Measurements from ENCODE around the gene DIS3L2.
"Not testable (repeated sequence)": the region's sequence is repeated elsewhere in the genome, so short reads cannot be mapped to it uniquely, and the experiment has no call there.

DIS3L2 gene

DNA sequence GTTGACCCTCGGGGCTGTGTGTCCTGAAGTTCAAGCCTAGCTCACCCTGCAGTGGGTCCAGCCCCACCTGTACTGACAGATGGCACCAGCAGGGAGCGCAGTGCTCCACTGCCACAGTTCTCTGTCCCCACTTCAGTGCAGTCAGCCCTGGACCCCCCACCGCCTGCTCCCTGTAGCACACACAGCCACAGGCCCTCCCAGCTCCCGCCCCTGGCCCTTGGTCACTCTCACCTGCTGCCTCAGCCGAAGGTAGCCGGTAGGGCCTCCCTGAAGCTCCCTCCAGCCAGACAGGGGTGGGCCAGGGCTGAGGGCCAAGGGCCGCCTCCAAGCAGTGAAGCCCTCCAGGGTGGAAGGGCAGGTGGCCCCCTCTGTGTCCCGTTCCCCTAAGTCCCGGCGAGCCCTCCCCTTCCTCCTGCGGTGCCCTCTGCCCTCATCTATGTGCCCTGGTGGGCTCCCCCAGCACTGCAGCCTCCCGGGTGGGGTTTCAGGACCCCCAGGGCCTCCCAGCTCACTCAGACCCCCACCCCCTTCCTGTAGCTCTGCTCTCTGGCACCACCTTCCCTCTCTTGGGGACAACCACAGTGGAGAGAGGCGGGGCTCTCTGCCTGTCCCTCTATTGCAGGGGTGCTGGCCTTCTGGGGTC lies 406.2 kb downstream of the DIS3L2 start:
- in situ Hi-C loops (cut with HindIII; ENCODE audit: low pct_ligation_motif_present, low pct_unique_long_range_greater_than_20kb, low sequenced_read_pairs), result no loop called here
- peak; percentile 34 for DNase-seq

- DNase-seq, result peak; percentile 47
- in situ Hi-C loops (cut with HindIII; ENCODE audit: low pct_ligation_motif_present, low pct_unique_long_range_greater_than_20kb, low sequenced_read_pairs), result no loop called here
Observed at GRCh38 chr2:232368311-232368731, 406.8 kb downstream of the DIS3L2 start.

DNA sequence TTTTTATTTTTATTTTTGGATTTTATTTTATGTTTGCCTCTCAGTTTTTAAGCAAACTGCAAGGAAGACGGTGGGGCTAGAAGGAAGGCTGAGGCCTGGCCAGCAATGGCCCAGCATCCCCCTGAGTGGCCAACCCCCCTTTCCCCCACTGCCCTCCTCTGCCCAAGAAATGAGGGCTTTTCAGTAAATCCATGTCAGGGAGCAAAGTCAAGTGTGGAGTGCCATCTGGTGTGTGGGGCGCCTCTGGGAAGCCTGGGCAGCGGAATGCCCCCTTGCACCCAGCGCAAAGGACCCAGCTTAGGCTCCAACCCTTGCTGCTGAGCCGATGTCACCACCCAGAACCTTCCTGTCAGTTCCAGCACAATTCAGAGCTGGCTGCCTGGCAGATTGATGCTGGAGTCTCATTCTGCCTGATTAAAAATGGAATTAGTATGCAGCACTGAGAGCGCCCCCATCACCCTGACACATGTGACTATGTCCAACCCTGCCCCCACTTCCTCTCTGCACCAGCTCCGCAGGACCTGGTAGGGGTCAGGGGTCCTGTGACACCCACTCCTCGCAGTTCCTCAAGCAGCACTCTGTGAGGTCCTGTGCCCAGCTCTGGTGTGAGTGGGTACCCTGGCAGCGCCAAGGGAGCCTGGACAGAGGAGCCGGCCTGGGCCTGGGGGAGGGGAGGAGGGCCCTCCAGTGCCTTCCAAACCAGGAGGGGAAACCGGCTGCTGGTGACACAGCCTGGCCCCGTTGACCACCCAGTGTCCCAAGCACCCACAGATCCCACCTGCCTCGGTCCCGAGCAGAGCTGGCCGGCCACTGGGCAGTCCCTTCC lies 407.8 kb downstream of the DIS3L2 start:
- DNase-seq, result no peak
- in situ Hi-C loops (cut with HindIII; ENCODE audit: low pct_ligation_motif_present, low pct_unique_long_range_greater_than_20kb, low sequenced_read_pairs), result no loop called here

- in situ Hi-C loops (cut with HindIII; ENCODE audit: low pct_ligation_motif_present, low pct_unique_long_range_greater_than_20kb, low sequenced_read_pairs); DNase-seq: not testable (repeated sequence)
Observed at GRCh38 chr2:232370007-232370406, 408.5 kb downstream of the DIS3L2 start.

- no peak for DNase-seq
- in situ Hi-C loops (cut with HindIII; ENCODE audit: low pct_ligation_motif_present, low pct_unique_long_range_greater_than_20kb, low sequenced_read_pairs), result no loop called here
Observed at GRCh38 chr2:232372231-232373208, 411.0 kb downstream of the DIS3L2 start.

- DNase-seq, result no peak
- in situ Hi-C loops (cut with HindIII; ENCODE audit: low pct_ligation_motif_present, low pct_unique_long_range_greater_than_20kb, low sequenced_read_pairs), result no loop called here
Observed at GRCh38 chr2:232374356-232374755, 412.8 kb downstream of the DIS3L2 start.

DNA sequence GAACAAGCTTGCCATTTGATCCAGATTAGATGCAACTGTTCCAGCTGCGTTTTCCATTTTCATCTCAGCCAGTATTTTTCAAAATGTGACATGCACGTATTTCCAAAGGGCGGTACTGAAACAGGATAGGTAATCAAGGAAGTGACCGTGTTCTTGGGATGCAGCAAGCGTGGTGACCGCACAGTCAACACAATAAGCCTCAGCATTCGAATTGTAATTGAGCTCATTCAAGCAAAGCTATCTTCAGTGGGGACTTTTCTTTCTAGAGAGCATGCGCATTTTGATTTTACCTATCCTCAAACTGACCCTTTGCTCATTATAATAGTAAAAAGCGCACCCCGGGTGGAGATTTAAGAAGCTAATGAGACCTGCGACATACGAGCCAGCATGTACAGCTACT lies 413.7 kb downstream of the DIS3L2 start:
- DNase-seq, result no peak
- in situ Hi-C loops (cut with HindIII; ENCODE audit: low pct_ligation_motif_present, low pct_unique_long_range_greater_than_20kb, low sequenced_read_pairs), result no loop called here

DNA sequence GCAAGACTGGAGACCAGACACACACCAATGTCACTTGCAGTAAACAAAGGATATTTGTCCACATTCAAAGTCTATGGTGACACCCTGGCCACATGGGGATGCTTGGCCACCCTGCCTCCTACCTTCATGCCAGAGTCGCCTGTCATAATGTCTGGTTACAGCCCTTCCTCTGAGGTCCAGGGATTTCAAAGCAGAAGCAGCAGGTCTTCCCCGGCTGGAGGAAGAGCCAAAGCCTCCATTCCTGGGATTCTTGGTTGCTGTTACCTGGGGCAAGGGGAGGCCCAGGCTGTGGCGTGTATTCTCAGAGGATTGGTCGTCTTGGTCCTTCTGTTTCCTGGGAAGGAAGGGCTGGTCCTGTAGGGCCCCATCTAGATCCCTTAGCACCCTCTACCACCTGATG lies 414.7 kb downstream of the DIS3L2 start:
- in situ Hi-C loops (cut with HindIII; ENCODE audit: low pct_ligation_motif_present, low pct_unique_long_range_greater_than_20kb, low sequenced_read_pairs), result no loop called here
- DNase-seq, result no peak

DNA sequence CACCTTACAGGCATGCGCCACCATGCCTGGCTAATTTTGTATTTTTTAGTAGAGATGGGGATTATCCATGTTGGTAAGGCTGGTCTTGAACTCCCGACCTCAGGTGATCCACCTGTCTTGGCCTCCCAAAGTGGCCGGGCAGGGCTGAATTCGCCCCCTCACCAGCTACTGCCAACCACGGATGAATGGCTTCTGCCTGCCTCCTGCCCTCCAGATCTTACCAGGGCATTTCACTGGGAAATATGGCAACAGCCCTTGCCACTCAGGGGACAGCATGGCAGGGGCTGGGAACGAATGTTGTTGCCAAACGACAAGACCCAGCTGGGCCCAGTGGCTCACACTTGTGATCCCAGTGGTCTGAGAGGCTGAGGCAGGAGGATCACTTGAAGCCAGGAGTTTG lies 415.2 kb downstream of the DIS3L2 start:
- in situ Hi-C loops (cut with HindIII; ENCODE audit: low pct_ligation_motif_present, low pct_unique_long_range_greater_than_20kb, low sequenced_read_pairs), result no loop called here
- DNase-seq, result no peak

- no peak for DNase-seq
- in situ Hi-C loops (cut with HindIII; ENCODE audit: low pct_ligation_motif_present, low pct_unique_long_range_greater_than_20kb, low sequenced_read_pairs), result no loop called here
Observed at GRCh38 chr2:232377319-232377718, 415.8 kb downstream of the DIS3L2 start.

- in situ Hi-C loops (cut with HindIII; ENCODE audit: low pct_ligation_motif_present, low pct_unique_long_range_greater_than_20kb, low sequenced_read_pairs), result no loop called here
- no peak for DNase-seq
Observed at GRCh38 chr2:232377841-232378734, 416.6 kb downstream of the DIS3L2 start.

DNA sequence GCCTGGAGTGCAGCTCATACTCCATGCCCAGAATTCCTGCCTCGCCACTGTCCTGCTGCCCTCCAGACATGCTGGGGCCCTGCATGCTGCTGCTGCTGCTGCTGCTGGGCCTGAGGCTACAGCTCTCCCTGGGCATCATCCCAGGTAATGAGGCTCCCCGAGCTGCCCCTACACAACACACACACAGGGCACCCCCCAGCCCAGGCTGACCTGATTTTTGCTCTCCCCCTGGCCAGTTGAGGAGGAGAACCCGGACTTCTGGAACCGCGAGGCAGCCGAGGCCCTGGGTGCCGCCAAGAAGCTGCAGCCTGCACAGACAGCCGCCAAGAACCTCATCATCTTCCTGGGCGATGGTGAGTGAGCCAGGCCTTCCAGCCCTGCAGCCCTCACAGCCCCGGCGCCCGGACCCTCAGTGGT lies 417.2 kb downstream of the DIS3L2 start, which contains the start of gene ALPP:
Gene ALPP, plus strand, starts transcription at position 17 of the 417 bp plus-strand sequence. Its CDS starts 52 bp downstream, at position 69.
- in situ Hi-C loops (cut with HindIII; ENCODE audit: low pct_ligation_motif_present, low pct_unique_long_range_greater_than_20kb, low sequenced_read_pairs); DNase-seq: not testable (repeated sequence)

GRCh38 chr2:232379610-232380590 lies 418.4 kb downstream of the DIS3L2 start:
- in situ Hi-C loops (cut with HindIII; ENCODE audit: low pct_ligation_motif_present, low pct_unique_long_range_greater_than_20kb, low sequenced_read_pairs); DNase-seq: not testable (repeated sequence)

DNA sequence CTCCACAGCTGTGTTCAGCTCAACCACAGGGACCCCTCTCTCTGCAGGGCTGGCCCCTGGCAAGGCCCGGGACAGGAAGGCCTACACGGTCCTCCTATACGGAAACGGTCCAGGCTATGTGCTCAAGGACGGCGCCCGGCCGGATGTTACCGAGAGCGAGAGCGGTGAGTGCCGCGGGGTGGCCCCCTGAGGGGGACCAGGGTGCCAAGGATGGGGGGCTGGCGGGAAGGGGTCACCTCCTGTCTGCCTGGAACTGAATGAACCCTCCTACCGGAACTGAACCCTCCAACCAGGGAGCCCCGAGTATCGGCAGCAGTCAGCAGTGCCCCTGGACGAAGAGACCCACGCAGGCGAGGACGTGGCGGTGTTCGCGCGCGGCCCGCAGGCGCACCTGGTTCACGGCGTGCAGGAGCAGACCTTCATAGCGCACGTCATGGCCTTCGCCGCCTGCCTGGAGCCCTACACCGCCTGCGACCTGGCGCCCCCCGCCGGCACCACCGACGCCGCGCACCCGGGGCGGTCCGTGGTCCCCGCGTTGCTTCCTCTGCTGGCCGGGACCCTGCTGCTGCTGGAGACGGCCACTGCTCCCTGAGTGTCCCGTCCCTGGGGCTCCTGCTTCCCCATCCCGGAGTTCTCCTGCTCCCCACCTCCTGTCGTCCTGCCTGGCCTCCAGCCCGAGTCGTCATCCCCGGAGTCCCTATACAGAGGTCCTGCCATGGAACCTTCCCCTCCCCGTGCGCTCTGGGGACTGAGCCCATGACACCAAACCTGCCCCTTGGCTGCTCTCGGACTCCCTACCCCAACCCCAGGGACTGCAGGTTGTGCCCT lies 419.9 kb downstream of the DIS3L2 start:
- DNase-seq, result not testable (repeated sequence)

DNA sequence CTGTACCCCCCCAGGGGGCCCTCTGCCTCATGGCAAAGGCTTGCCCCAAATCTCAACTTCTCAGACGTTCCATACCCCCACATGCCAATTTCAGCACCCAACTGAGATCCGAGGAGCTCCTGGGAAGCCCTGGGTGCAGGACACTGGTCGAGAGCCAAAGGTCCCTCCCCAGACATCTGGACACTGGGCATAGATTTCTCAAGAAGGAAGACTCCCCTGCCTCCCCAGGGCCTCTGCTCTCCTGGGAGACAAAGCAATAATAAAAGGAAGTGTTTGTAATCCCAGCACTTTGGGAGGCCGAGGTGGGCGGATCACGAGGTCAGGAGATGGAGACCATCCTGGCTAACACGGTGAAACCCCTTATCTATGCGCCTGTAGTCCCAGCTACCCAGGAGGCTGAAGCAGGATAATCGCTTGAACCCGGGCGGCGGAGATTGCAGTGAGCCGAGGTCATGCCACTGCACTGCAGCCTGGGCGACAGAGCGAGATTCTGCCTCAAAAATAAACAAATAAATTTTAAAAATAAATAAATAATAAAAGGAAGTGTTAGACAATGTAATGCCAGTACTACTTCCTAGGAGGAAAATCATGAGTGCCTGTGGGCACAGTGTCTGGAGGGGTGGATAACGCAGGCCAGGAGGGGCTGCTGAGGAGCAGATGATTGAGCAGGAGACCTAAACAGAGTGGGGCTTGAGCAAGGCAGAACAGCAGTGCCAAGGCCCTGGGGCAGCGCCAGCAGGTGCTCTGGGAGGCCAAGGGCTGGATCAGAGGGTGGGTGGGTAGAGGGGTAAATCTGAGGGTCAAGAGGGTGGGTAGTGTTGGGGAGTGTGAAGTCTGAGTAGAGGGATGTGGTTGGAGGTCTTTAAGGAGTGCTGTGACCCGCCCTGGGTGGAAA lies 421.1 kb downstream of the DIS3L2 start:
- in situ Hi-C loops (cut with HindIII; ENCODE audit: low pct_ligation_motif_present, low pct_unique_long_range_greater_than_20kb, low sequenced_read_pairs), result no loop called here
- DNase-seq, result no peak

More for the DNA sequence above, 419.9 kb downstream of the DIS3L2 start:
- in situ Hi-C loops (cut with HindIII; ENCODE audit: low pct_ligation_motif_present, low pct_unique_long_range_greater_than_20kb, low sequenced_read_pairs), result not testable (repeated sequence)
